HG03565 (cell line): Measurements from ENCODE around the gene USP17L18.
"Not testable (repeated sequence)": the region's sequence is repeated elsewhere in the genome, so short reads cannot be mapped to it uniquely, and the experiment has no call there.

Experiments used
- ATAC-seq: cut with Tn5 transposase; IDR thresholded peaks from one replicate; pipeline ENCODE4 v1.9.1; 2021; ENCODE audit warnings: mild to moderate bottlenecking, moderate library complexity; ENCODE audit not compliant: unreplicated experiment

Gene USP17L18, protein sequence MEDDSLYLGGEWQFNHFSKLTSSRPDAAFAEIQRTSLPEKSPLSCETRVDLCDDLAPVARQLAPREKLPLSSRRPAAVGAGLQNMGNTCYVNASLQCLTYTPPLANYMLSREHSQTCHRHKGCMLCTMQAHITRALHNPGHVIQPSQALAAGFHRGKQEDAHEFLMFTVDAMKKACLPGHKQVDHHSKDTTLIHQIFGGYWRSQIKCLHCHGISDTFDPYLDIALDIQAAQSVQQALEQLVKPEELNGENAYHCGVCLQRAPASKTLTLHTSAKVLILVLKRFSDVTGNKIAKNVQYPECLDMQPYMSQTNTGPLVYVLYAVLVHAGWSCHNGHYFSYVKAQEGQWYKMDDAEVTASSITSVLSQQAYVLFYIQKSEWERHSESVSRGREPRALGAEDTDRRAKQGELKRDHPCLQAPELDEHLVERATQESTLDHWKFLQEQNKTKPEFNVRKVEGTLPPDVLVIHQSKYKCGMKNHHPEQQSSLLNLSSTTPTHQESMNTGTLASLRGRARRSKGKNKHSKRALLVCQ

GRCh38 chr4:9247953-9248680 lies at the start of gene USP17L18:
Gene USP17L18 (plus strand): TSS chr4:9248630. CDS start chr4:9248630, 0 bp downstream.
- ATAC-seq, result not testable (repeated sequence)

- not testable (repeated sequence) for ATAC-seq
Measured at GRCh38 chr4:9210357-9210756, 38.1 kb upstream of the USP17L18 start, which contains the start of gene USP17L10. Gene USP17L10 (plus strand): TSS chr4:9210657. CDS start chr4:9210657, 0 bp downstream.

GRCh38 chr4:9214701-9215100 lies 33.7 kb upstream of the USP17L18 start:
- not testable (repeated sequence) for ATAC-seq

GRCh38 chr4:9215105-9215504 lies 33.3 kb upstream of the USP17L18 start, which contains the start of gene USP17L11:
Gene USP17L11 (plus strand): TSS chr4:9215405. CDS start chr4:9215405, 0 bp downstream.
- not testable (repeated sequence) for ATAC-seq

DNA sequence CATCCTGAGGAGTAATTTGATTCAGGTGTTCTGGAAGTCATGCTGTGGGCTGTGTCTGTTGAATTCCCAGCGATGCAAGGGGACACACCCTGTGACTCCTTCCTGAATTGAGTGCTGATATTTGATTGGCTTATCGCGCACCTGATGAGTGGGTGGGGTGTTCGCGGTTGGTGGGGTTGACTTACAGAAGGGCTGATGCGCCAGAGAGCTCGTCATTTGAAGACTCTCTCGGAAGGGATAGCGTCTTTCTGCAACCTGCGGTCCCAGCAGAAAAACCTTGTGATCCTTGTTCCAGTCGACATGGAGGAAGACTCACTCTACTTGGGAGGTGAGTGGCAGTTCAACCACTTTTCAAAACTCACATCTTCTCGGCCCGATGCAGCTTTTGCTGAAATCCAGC lies 28.6 kb upstream of the USP17L18 start, which contains the start of gene USP17L12:
USP17L12 (plus strand) TSS at position 301 of the 400 bp plus-strand sequence; CDS start at position 301, 0 bp downstream.
- ATAC-seq, result not testable (repeated sequence)

DNA sequence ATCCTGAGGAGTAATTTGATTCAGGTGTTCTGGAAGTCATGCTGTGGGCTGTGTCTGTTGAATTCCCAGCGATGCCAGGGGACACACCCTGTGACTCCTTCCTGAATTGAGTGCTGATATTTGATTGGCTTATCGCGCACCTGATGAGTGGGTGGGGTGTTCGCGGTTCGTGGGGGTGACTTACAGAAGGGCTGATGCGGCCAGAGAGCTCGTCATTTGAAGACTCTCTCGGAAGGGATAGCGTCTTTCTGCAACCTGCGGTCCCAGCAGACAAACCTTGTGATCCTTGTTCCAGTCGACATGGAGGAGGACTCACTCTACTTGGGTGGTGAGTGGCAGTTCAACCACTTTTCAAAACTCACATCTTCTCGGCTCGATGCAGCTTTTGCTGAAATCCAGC lies 23.8 kb upstream of the USP17L18 start, which contains the start of gene USP17L13:
USP17L13 (plus strand) TSS at position 301 of the 400 bp plus-strand sequence; CDS start at position 301, 0 bp downstream.
- not testable (repeated sequence) for ATAC-seq

GRCh38 chr4:9230249-9230648 lies 18.2 kb upstream of the USP17L18 start:
- ATAC-seq, result not testable (repeated sequence)

GRCh38 chr4:9234085-9234484 lies 14.3 kb upstream of the USP17L18 start, which contains the start of gene USP17L15:
Gene USP17L15 (plus strand): TSS chr4:9234385. CDS start chr4:9234385, 0 bp downstream.
- ATAC-seq, result not testable (repeated sequence)

GRCh38 chr4:9238461-9238860 lies 10.0 kb upstream of the USP17L18 start:
- ATAC-seq, result not testable (repeated sequence)

DNA sequence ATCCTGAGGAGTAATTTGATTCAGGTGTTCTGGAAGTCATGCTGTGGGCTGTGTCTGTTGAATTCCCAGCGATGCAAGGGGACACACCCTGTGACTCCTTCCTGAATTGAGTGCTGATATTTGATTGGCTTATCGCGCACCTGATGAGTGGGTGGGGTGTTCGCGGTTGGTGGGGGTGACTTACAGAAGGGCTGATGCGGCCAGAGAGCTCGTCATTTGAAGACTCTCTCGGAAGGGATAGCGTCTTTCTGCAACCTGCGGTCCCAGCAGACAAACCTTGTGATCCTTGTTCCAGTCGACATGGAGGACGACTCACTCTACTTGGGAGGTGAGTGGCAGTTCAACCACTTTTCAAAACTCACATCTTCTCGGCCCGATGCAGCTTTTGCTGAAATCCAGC lies 4.9 kb upstream of the USP17L18 start, which contains the start of gene USP17L17:
USP17L17 (plus strand) TSS at position 301 of the 400 bp plus-strand sequence; CDS start at position 301, 0 bp downstream.
- ATAC-seq, result not testable (repeated sequence)

DNA sequence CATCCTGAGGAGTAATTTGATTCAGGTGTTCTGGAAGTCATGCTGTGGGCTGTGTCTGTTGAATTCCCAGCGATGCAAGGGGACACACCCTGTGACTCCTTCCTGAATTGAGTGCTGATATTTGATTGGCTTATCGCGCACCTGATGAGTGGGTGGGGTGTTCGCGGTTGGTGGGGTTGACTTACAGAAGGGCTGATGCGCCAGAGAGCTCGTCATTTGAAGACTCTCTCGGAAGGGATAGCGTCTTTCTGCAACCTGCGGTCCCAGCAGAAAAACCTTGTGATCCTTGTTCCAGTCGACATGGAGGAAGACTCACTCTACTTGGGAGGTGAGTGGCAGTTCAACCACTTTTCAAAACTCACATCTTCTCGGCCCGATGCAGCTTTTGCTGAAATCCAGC lies 4.6 kb downstream of the USP17L18 start, which contains the start of gene USP17L19:
USP17L19 (plus strand) TSS at position 301 of the 400 bp plus-strand sequence; CDS start at position 301, 0 bp downstream.
- ATAC-seq, result not testable (repeated sequence)

DNA sequence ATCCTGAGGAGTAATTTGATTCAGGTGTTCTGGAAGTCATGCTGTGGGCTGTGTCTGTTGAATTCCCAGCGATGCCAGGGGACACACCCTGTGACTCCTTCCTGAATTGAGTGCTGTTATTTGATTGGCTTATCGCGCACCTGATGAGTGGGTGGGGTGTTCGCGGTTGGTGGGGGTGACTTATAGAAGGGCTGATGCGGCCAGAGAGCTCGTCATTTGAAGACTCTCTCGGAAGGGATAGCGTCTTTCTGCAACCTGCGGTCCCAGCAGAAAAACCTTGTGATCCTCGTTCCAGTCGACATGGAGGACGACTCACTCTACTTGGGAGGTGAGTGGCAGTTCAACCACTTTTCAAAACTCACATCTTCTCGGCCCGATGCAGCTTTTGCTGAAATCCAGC lies 9.4 kb downstream of the USP17L18 start, which contains the start of gene USP17L20:
USP17L20 (plus strand) TSS at position 301 of the 400 bp plus-strand sequence; CDS start at position 301, 0 bp downstream.
- ATAC-seq, result not testable (repeated sequence)

DNA sequence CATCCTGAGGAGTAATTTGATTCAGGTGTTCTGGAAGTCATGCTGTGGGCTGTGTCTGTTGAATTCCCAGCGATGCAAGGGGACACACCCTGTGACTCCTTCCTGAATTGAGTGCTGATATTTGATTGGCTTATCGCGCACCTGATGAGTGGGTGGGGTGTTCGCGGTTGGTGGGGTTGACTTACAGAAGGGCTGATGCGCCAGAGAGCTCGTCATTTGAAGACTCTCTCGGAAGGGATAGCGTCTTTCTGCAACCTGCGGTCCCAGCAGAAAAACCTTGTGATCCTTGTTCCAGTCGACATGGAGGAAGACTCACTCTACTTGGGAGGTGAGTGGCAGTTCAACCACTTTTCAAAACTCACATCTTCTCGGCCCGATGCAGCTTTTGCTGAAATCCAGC lies 14.1 kb downstream of the USP17L18 start, which contains the start of gene USP17L21:
USP17L21 (plus strand) TSS at position 301 of the 400 bp plus-strand sequence; CDS start at position 301, 0 bp downstream.
- not testable (repeated sequence) for ATAC-seq

- not testable (repeated sequence) for ATAC-seq
Measured at GRCh38 chr4:9267319-9267718, 18.9 kb downstream of the USP17L18 start, which contains the start of gene USP17L22. Gene USP17L22 (plus strand): TSS chr4:9267619. CDS start chr4:9267619, 0 bp downstream.

DNA sequence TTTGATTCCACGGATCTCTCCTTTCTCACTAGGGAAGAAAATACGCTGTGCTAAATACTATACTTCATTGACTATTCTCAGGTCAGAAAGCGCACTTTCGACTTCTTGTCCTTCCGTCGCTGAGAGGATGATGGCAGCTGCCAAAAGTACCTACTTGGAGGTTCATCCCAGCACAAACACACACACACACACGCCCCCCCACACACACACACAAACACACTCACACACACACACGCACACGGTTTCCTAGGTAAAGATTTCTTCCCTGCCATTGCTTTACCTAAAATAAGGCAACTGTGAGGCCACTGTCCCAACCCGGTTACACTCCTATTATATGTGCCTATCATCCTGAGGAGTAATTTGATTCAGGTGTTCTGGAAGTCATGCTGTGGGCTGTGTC lies 23.3 kb downstream of the USP17L18 start:
- ATAC-seq, result not testable (repeated sequence)
